NCI-H526 (cell line): ENCODE data around the gene CHN1.

Experiments
- DNase-seq, 2 experiments: peaks; one replicate each; lab custom pipeline; 2025; lab: John Stamatoyannopoulos, UW

CHN1 gene, protein sequence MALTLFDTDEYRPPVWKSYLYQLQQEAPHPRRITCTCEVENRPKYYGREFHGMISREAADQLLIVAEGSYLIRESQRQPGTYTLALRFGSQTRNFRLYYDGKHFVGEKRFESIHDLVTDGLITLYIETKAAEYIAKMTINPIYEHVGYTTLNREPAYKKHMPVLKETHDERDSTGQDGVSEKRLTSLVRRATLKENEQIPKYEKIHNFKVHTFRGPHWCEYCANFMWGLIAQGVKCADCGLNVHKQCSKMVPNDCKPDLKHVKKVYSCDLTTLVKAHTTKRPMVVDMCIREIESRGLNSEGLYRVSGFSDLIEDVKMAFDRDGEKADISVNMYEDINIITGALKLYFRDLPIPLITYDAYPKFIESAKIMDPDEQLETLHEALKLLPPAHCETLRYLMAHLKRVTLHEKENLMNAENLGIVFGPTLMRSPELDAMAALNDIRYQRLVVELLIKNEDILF

DNA sequence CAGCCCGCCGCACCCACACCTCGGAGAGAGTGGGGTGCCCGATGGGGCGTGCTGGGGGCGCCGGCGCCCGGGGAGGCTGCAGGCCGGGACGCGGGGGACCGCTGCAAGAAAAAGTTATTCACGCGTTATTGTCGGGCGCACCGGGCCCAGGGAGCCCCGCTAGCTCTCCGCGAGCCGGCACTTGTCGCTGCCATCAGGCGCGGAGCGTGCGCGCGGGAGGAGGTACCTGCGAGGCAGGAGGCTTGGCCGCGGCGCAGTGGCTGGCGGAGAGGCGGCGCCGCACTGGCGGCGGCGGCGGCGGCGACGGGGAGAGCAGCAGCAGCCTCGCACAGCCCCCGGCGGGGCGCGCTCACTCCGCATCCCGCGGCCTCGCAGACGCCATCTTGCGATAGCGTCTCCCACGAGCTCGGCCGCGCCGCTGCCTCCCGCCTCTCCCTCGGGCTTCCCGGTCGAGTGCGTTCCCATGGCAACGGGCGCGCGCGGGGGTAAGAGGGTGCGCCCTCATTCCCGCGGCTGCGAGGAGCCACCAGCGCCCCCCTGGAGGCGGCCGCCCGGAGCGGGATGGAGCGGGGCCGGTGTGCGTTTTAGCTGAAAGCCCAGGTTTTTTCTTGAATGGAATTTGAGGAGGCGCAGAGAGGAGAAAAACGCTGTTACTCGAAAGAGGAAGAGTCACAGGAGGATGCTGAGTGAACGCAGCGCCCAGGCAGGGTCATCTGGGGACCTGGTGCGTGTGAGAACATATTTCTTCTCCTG is at the start of gene CHN1:
Gene CHN1, minus strand, starts transcription at position 402 of the 753 bp plus-strand sequence. CDS start 469 bp downstream, outside the sequence.
- DNase-seq, result peak; percentile 80 to 95

DNA sequence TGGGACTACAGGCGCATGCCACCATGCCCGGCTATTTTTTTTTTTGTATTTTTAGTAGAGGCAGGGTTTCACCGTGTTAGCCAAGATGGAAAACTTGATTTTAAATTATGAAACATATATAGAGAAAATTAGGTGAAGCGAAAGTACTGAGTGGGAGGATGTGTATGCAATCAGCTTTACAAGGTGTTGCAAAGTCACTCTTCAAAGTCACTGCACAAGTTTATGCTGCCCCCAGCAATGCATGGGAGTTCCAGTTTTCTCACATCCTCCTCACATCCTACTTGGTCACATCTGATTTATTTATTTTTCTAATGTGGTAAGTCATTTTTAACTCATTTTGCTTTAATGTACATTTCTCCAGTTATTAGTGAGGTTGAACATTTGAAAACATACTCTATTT is 49.2 kb upstream of the CHN1 start:
- DNase-seq, result no peak

DNA sequence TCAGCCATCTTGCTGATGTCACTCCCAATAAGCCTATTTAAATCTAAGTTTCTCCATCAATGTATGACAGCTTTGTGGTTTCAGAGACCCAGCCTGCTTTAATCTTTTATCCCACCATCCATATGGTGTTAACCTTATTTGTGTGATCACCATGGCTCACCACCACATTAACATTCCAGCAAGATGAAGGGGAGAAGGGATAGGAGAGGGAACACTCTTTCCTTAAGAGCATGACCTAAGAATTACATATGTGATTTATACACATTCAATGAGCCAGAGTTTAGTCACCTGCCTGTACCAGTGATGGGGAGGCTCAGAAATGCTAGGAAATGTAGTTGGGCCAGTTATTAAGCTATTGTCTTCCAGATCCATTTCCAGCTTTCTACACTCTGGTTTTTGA is 44.5 kb upstream of the CHN1 start:
- no peak for DNase-seq

DNA sequence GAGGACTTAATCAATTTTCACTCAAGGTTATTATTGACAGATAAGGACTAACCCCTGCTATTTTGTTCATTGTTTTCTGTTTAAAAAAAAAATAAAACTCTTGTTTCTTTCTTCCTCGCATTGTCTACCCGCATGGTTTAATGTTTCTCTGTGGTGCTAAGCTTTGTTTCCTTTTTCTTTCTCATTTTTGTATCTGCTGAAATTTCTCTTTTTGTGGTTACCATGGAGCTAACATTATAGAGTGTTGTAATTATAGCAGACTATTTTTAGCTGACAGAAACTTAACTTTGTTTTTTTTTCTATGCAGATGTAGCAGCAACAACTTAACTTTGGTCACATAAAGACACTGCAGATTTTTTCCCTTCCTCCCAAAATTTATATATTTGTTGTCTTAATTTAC is 43.1 kb upstream of the CHN1 start:
- no peak for DNase-seq

DNA sequence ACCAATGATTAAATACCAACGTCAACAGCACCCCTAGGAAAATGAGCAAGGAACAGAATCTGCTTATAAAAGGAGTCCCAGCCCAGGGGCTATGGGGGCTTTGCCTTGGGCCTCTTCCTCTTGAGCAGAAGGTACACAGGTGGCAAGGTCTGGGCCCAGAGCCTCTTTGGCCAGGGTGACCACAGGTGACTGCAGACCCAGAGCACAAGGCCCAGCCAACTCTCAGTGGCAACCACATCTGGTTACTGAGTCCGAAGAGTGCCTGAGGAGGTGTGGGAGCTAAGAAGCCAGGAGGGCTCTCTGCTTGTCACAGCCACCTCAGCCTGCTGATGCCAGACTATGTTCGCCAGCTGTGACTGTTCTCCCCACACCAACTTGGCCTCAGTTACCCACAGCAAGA is 34.3 kb upstream of the CHN1 start:
- no peak for DNase-seq

DNA sequence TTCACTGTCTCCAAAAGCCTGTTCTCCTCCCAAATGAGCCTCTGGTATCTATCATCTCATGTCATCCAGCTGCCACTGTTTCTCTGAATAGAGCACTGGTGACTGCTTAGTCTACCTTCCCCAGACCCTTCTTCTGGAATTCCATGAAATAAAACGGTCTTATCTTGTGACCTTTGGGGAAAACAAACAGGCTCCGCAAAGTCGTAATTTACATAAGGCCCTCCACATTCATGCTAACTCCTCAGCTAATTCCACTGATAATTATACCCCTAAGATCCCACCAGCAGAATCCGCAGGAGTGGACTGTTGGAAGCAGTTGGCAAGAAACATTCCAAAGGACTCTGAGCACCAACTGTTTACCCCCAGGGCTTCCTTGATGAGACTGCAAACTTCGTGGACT is 33.9 kb upstream of the CHN1 start:
- no peak for DNase-seq

DNA sequence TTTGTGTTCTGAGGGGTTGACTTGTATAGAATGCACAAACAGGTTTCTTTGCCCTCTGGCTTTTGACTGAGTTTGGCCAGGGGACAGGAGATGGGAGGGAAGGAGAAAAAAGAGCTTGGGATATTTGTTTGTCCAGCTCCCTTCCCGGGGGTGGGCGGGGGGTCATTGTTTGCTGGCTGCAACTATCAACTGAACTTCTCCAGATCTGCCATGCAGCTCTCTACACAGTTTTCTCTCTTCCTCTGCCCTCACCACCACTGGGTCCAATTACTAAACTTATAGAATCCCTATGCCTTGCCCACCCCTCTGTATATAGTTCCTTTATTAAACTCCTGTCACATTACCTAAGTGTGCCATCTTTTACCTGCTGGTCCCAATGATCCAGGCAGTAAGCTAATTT is 32.8 kb upstream of the CHN1 start:
- DNase-seq, result no peak

DNA sequence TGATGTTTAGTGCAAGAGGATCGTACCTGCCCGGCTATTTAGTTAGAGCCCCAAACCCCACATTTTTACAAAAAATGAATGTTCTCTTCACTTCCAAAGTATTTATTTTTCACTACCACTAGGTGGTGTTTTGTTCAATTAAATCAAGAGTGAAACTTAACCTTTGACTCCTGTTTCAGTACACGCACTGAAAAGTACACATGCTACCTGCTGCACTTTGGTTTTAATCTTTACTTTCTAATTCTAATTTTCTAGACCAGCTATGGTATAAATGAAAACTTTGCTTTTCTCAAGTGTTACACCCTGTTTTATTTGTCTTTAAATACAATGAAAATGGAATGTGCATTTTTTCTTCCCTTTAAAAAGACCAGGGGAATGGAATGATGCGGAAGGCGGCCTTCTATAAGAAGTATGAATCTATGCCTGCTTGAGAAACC is 31.4 kb upstream of the CHN1 start:
- DNase-seq, result peak in 1 of 2 experiments; percentile 40

DNA sequence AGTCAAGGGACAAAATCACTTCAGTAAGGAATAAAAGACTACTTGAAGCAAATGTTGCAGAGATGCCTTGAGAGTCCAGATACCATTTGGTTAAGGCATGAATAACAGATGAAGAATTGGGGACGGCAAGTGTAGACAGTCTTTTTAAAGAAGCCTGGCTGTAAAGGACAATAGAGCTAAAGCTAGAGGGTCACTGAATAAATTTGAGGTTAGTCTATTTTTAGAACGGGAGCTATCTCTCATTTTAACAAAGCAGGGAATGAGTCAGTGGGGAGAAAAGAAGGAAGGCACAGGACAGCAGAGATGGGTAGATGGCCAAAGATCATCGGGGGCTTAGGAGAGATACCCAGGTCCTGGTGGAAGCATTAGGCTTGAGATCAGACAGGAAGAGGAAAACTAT is 30.6 kb upstream of the CHN1 start:
- DNase-seq, result no peak

DNA sequence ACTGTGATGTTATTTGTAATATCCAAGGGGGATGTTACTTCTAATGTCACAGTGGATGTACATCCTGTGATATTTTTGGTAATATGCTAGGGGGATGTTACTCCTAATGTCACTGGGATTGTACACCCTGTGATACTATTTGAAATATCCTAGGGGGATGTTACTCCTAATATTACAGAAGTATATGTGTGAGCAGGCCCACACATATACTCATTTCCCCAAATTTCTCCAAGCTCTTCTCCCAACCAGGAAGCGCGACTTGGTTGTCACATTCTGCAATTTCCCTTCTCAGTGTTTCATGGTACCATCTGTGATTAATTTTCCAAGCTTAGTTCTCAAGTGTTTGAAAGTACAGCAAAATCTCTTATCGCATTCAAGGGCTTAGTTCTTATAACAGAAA is 29.5 kb upstream of the CHN1 start:
- no peak for DNase-seq

DNA sequence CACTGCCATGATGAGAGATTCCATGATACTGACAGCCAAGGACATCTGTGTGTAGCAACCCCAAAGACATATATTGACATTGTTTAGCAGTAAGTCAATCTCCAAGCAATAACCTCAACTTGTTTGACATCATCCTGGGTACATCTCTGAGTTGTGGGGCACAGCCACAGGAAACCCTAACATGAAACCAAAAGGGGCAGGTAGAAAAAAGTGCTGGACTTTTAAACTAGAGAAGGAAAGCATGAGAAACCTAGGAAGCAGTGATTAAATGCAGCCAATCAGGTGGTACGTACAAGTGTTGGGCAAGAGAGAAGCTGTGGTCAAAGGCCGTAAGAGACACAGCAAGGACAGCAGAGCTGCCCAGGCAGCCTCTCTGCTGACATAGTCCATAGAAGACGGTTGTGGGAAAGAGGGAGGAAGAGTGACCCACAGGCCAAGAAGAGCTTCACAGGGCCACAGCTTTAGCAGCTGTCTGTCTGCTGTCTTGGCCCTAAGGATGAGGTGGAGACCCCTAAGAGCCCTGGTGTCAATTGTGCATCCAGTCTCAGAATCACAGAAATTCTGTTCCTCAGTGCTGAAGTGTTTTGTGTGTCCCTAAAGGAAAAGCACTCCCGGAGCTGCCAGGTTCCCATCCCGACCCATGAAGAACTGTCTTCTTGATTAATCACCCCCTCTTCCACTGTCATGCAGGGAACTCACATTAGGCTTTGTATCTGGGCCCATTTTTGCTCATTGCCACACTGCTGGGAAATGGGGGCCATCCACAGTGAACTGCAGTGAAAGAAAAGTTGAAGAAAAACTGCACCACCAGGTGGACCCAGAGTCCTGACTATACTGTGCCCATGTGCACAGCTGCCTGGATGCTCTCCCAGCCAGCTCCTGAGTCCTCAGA is 25.4 kb upstream of the CHN1 start:
- DNase-seq, result peak; percentile 33 to 71

DNA sequence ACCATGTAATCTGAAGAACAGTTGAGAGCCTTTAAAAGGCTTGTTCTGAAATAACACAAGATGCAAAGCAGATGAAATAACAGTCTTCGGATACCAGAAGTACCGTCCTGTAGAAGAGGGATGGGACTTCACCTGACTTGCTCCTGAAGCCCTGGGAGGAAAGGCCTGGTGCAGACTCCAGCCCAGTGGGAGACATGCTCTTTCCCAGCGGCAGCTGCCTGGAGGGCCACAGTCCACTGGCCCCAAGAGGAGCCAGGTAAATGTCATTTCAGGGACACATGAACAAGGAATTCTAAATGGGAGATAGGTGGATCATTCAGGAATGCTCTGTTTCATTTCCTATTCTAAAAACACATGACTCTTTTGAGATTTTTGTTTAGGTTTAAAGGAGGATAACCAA is 22.6 kb upstream of the CHN1 start:
- DNase-seq, result no peak

DNA sequence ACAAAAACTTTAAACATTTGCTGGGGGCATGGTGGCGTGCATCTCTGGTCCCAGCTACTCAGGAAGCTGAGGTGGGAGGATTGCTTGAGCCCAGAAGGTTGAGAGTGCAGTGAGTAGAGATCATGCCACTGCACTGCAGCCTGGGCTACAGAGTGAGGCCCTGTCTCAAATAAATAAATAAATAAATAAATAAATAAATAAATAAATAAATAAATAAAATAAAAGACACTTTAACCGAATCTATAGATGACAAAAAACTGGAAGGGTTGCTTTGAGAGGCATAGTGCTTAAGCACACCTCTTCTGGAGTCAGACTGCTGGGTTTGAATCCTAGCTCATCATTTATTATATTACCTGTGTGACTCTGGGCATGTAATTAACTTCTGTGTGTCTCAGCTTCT is 21.2 kb upstream of the CHN1 start:
- no peak for DNase-seq

DNA sequence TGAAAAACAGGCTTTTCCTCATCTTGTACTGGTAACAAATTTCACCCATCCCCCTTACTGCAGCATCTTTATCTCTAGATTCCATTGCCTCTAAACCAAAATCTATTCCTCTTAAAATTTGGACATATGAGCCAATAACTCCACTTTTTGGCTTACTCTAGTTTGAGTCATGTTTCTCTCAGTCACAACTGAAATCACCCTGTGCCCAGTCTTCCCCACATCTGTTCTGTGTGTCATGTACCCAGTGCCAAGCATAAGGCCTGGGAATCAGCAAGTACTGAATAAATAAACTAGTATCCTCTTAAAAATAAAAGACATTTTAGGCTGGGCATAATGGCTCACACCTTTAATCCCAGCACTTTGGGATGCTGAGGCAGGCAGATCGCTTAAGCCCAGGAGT is 20.8 kb upstream of the CHN1 start:
- DNase-seq, result no peak

DNA sequence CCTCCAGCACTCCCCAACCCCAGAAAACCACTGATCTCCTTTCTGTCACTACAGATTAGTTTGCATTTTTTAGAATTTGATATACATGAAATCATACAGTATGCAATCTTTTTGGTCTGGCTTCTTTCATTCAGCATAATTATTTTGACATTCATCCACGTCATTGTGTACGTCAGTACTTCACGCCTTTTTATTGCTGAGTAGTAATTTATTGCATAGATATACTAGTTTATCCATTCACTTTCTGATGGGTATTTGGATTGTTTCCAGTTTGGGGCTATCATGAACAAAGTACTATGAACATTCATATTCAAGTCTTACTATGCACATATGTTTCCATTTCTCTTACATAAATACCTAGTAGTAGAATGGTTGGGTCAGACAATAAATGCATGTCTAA is 20.1 kb upstream of the CHN1 start:
- DNase-seq, result no peak

DNA sequence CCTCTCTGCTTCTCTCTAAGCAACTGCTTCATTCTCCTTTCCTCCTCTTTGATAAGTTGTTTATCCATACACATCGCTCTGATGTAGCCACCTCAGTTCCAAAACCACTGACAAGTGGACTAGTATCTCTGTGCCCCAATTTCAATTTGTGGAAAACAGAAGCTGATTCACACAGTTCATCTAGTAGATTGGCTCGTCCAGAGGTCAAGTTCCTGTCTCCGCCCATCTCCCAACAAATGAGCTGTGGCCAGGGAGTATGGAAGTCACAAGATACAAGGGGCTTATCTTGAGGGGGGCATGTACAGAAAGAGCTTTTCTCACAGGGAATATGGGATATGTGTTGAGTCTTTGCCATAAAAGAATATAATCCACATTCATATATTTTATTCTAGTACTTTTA is 17.7 kb upstream of the CHN1 start:
- no peak for DNase-seq

DNA sequence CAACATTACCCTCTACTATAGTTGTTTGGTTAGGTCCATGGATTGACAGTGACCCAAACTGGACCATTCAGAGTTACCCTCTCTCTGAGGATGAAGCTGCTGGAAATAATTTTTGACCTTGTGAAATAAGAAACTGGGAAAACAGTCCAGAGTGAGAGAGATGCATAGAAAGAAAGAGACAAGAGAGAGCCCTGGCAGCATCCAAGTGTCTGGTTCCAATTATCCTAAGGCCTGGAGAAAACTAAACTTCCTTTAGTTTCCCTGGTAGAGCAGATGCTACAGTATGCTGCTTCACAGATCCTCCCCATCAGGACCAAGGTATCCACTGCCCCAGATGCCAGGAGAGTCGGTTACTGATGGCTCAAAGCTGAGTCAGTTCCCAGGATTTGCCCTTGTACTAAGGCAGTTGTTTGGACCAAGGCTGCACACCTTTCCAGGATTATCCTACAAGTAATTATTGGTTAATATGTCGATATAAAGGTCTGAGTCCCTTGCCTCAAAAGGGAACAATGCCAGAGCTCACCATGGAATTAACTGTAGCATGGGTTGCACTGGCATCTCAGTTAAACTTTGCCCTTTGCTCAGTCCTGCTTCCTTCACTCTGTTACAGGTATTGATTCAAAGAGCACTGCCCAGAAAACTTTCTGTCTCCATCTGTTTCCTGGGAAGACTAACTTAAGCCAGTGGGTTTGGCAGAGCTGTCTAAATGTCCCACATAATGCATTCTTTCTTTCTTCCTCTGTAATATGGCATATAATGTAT is 14.6 kb upstream of the CHN1 start:
- DNase-seq, result no peak

DNA sequence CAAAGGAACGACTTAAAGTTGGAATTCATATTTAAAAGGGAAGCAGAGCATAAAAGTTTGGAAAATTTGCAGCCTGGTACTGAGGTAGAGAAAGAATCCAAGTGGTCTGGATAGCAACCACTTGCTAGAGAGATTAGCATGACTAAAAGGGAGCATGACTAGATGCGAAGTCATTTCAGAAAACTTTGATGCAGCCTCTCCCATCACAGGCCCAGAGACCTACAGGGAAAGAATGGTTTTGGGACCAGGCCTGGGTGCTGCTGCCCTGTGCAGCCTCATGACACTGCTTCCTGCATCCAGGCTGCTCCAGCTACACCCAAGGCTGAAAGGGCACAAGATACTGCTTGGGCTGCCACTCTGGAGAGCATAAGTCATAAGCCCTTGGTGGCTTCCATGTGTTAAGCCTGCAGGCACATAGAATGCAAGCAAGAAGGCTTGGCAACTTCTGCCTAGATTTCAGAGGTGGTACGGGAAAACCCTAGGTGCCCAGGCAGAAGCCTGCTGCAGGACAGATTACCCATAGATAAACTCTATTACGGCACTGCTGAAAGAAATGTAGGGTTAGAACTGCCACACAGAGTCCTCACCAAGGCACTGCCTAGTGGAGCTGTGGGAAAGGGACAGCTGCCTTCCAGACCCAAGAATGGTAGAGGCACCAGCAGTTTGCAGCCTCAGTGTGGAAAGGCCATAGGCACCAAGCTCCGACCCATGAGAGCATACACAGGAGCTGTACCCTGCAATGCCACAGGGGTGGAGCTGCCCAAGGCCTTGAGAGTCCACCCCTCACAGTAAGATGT is 12.6 kb upstream of the CHN1 start:
- no peak for DNase-seq

DNA sequence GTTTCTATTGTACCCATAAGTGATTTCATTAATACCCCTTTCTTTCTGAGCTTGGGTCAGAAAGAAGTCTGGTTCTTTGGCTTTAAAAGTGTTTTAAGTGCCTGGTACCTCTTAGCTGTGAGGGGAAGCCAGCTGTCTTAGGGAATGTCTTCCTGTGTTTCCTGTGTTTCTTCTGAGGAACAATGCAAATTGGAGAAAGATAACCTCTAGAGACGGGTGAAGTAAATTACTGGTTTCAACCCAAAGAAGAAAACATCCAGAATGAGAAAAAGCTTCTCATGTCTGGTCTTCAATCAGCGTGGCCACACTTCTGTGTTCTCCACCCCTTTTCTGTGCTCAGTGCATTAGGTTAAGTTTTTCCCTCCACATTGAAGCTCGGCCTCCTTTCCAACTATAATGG is 10.2 kb upstream of the CHN1 start:
- DNase-seq, result no peak

DNA sequence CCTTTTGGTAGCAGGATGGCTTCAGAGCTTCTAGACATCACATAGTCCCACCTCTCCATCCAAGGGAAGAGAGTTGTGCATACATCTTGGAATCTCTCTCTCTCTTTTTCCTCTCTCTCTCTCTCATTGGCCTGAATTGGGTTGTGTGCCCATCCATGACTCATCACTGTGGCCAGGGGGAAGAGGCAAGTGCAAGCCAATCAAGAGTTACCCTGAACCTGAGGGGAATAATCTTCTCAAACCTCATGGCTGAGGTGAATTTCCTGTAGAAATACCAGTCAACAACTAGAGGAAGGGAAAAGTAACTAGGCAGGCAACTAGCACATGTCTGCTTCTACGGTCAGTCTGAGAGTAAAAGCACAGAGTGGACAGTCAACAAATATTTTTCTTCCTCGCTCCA is 7.3 kb upstream of the CHN1 start:
- no peak for DNase-seq

DNA sequence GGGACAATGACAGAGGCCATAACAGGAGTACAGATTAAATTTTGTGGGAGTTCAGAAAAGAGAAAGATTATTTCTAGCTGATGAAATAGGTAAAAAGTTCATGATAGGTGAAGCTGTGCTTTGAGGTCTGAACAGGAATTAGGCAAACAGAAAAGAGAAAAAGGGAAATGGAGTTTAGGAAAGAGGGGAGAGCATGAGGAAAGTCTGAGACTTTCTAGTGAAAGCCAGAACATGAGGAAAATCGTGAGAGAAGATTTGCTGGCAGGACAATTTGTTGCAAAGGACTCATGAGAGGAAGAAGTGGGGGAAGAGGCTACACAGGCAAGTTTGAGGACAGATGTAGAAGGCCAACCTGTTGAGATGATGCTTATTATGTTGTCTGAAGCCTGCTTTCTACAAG is 6.3 kb upstream of the CHN1 start:
- no peak for DNase-seq
